Lower leg skin (tissue), 3 donors: ENCODE measurements around the gene TBX10.

Experiments used
- POLR2A ChIP-seq, 2 donors: fragments of 450-650 bp; IDR thresholded peaks; one replicate each; pipeline ENCODE4 v1.6.1; 2016 to 2017; ENCODE audit warnings: antibody characterized with exemption in 2 of 2, mild to moderate bottlenecking in 1 of 2, moderate library complexity in 1 of 2
- TF ChIP-seq, protein P1 (sequence below), 3 donors: fragments of 450-650 bp; IDR thresholded peaks; one replicate each; pipeline ENCODE4 v1.5.1; 2016; ENCODE audit warnings: antibody characterized with exemption in 3 of 3, mild to moderate bottlenecking in 3 of 3, moderate library complexity in 2 of 3

DNA sequence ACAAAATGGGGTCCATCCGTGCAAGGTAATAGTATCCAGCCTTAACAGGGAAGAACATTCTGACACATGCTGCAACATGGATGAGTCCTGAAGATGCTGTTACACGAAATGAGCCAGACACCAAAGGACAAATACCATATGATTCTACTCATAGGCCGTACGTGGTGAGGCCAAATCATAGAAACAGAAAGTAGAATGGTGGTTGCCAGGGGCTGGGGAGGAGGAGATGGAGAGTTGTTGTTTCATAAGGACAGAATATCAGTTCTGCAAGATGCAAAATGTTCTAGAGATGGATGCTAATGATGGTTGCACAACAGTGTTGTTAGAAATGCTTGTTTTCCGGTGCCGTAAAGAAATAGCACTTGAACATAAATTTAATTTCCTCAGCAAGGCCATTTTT is 2.6 kb downstream of the TBX10 start:
- TF ChIP-seq, protein P1, sequence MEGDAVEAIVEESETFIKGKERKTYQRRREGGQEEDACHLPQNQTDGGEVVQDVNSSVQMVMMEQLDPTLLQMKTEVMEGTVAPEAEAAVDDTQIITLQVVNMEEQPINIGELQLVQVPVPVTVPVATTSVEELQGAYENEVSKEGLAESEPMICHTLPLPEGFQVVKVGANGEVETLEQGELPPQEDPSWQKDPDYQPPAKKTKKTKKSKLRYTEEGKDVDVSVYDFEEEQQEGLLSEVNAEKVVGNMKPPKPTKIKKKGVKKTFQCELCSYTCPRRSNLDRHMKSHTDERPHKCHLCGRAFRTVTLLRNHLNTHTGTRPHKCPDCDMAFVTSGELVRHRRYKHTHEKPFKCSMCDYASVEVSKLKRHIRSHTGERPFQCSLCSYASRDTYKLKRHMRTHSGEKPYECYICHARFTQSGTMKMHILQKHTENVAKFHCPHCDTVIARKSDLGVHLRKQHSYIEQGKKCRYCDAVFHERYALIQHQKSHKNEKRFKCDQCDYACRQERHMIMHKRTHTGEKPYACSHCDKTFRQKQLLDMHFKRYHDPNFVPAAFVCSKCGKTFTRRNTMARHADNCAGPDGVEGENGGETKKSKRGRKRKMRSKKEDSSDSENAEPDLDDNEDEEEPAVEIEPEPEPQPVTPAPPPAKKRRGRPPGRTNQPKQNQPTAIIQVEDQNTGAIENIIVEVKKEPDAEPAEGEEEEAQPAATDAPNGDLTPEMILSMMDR (IDR thresholded peaks at IDR 0.05) = no peak
- TF ChIP-seq POLR2A (IDR thresholded peaks at IDR 0.05) = no peak
